Kidney tubule cell (primary cell): ENCODE data around the gene LPCAT3.

Experiments used
- DNase-seq: peaks from one replicate; pipeline ENCODE4 v3.0.0-alpha.2; 2018; ENCODE audit warnings: low spot score

Gene LPCAT3

DNA sequence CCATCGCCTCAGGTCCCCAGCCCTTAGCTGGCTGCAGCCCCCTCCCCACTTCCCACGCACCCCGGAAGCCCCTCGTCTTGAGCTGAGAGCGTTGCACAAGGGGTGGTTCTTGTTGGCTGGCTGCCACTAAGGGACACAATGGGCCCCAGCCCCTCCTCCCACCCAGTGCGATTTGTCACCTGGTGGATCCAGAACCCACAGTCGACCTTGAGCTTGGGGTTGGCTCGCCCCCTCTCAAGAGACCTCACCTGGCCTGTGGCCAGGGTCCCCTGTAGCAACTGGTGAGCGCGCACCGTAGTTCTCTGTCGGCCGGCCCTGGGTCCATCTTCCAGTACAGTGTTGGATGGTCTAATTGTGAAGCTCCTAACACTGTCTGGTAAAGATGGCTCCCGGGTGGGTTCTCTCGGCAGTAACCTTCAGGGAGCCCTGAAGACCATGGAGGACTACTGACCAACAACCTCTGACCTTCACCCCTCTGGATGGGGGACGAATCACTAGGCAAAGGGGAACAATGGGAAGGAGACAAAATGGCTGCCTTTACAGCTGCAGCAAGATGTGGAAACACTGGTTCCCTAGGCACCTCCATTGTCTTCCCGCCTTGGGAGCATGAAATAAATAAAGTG, 54.4 kb downstream of the LPCAT3 start:
- DNase-seq, result no peak

DNA sequence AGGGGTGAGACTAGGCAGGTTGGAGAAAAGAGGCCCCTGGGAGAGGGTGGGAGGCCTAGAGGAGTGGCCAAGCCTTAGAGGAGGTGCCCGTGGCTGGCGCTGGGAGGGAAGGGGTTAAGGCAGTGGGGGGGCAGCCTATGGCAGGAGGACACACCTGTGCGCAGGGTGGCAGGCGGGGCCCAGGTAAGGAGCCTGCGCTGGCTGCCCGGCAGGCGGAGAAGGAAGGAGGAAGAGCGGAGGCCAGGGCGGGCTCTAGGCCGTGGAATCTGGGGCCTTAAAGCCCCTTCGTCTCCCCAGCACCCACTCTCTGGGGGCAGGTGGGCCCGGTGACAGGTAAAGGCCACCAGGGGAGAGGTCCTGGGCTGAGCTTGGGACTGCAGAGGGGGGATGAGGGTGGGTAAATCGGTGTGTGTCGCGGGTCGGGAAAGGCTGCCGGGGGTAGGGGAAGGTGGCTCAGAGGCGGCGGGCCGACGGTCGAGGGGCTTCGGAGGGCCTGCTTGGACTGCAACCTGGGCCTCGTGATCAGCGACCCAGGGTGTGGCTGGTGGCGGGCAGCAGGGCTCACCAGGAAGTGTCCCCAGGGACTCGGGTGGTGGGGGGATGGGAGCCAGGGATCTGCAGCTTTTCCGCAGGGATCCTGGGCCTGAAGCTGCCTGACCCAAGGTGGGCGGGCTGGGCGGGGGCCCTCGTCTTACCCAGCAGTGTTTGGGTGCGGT, 55.1 kb downstream of the LPCAT3 start:
- peak; percentile 59 for DNase-seq

DNA sequence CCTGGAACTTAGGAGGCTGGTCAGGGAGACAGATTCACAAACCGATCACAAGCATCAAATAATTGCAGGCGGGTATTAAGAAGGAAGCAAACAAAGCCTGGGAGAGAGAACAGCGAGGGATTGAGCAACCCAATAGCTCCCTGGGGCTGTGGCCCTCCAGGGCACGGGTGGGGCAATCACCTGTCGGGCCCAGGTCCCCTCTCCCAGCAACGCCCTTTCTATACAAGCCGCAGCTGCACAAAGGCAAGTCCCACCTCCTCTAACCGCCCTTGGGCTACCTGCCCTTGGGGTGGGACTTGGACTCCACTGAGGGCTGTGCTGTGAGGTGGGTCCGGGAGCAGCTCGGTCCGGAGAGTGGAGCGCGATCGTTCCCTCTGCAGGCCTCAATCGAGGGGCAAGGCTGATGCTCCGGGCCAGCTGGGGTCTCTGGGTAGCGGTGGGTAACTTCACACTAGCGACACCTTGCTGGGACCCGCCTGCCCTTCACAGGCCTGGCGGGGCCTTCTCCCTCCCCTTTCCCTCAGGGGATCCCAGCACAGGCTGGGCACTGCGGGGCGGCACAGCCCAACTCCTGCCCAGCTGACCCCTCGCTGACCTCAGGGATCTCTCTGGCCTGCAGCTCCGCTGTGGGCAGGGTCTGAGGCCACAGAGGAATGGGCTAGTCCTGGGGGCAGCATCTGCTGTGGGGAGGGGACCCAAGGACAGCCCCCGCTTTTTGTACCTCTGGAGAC, 55.8 kb downstream of the LPCAT3 start:
- no peak for DNase-seq

DNA sequence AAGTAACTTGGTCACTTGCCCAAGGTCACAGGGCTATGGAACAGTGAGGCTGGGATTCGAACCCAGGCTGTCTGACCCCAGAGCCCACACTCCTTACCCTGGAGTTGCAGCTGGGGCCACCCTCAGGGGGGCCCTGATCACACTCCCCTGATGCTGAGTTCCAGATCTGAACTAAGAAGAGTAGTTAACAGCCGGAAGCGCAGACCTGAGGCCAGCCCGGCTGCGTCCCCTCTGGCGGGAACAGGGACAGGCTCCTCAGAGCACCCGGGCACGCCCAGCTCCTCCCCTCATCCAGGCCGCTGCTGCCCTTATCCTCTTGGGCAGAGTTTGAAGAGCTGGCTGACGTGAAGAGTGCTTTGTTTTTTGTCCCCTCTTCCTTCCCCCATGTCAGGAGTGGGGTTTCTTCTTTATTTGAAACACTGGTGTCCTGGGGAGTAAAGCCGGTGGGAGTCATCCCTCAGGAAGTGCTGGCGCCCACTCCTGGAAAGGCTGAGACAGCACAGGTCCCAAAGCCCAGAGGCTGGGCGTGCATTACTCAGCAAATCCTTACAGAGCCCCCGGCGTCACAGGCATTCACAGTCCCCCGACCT, 56.5 kb downstream of the LPCAT3 start:
- DNase-seq, result peak; percentile 59

DNA sequence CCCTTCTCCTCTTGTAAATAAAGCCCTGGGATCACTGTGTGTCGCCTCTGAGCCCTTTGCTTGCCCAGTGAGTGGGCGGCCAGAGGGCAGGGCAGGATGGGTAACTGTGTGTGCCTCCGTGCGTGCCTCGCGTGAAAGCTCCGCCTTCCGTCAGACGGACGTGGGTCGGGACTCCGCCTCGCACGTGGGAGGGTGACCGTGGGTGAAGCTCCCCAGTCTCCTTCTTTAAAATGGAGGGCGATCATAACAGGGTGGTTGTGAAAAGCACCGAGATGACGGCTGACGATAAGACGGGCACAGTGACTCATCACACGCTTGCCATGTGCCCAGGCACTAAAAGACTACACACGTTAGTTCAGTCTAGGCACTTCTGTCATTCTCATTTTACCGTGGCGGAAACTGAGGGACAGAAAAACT, 57.0 kb downstream of the LPCAT3 start:
- DNase-seq, result no peak

DNA sequence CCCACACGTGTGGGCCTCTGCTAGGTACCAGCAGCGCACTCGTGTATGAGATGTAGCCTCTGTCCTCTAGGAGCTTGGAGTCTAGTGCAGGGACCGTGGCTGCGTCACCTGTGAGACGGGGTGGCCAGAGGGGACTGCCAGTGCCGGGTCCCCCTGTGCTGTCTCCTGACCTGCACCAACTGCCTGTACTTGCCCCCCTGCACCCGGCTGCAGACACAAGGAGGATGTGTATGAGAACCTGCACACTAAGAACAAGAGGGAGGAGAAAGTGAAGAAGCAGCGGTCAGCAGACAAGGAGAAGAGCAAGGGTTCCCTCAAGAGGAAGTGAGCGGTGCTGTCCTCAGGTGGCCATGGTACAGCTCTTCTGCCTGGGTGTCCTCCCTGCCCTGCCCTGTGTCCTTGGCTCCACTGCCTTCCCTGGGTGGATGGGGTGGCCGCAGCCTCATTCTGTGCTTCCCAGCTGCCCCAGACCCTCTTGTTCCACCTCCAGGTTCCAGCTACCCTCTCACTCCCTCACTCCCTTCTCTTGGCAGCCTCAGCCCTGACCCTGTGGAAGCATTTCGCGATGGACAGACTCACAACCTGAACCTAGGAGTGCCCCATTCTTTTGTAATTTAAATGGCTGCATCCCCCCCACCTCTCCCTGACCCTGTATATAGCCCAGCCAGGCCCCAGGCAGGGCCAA, 57.5 kb downstream of the LPCAT3 start:
- DNase-seq, result no peak

DNA sequence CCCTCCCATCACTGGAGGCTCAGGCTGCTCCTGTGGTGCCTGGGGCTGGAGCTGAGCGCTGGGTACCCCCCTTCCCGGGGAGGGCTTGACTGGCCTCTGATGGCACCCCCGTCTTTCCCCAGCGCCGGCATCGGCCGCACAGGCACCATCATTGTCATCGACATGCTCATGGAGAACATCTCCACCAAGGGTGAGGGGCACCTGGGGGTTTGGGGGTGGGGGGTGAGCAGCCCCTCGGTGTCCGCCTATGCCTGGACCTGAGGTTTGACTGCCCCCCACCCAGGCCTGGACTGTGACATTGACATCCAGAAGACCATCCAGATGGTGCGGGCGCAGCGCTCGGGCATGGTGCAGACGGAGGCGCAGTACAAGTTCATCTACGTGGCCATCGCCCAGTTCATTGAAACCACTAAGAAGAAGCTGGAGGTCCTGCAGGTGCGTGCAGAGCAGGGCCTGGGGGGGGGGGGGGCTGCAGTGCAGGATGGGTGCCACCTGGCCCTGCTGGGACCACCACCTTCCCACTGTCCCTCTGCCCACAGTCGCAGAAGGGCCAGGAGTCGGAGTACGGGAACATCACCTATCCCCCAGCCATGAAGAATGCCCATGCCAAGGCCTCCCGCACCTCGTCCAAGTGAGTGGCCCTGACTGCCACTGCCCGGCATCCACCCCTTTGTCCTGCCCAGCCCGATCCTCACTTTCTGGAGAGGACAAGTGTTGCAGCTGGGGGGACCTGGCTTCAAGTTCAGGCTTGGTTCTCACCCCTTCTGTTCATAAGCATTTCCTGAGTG, 58.3 kb downstream of the LPCAT3 start:
- no peak for DNase-seq

DNA sequence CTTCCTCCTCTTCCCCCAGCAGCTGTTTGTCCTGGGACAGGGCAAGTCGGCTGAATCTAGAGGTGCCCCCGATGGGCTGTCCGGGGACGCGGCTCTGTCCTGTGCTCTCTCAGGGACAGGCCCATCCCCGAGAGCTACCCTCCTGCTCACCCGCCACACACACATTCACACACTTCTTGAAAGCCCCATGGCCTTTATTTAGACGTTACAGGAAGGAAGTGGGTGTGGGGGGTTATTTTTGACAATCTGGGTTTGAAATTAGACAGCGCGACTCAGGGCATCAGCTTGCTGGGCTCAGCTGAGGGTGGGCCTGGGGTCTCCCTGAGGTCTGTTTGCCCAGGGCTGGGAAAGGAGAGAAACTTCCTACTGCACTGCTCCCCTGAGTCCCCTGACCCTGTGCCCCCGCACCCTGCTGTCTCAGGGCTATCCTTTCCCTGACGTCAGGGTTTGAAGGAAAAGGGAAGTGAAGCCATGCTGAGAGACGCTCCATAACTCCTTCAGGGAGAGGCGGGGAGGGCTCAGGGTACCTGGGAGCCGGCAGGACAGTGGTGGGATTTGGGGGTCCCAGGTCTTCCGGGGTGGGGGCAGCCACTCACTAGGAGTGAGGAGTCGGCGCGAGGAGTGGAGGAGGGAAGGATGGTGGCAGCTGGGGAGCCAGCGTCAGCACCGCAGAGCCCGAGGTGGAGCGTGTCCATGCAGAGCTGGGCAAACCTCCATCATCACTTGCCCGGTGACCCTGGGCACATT, 59.0 kb downstream of the LPCAT3 start:
- DNase-seq, result no peak

DNA sequence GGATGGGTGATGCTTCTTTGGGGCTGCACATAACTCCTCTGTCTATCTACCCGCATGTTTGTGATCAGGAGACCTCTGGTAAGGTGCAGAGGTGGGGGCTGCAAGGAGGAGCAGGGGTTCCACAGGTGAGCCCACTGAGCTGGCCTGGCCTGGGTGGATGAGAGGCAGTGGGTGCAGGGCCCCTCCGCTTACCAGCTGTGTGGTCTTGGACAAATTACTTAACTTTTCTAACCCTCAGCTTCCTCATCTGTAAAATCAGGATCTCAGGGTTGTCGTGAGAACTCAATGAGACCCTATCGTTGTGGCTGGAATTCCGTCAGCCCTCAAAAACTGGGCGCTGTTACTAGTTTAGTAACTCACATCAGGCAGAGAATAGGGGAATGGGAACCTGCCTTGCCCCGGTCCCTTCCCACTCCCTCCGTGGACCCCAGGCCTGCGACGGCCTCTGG, 59.6 kb downstream of the LPCAT3 start:
- no peak for DNase-seq

DNA sequence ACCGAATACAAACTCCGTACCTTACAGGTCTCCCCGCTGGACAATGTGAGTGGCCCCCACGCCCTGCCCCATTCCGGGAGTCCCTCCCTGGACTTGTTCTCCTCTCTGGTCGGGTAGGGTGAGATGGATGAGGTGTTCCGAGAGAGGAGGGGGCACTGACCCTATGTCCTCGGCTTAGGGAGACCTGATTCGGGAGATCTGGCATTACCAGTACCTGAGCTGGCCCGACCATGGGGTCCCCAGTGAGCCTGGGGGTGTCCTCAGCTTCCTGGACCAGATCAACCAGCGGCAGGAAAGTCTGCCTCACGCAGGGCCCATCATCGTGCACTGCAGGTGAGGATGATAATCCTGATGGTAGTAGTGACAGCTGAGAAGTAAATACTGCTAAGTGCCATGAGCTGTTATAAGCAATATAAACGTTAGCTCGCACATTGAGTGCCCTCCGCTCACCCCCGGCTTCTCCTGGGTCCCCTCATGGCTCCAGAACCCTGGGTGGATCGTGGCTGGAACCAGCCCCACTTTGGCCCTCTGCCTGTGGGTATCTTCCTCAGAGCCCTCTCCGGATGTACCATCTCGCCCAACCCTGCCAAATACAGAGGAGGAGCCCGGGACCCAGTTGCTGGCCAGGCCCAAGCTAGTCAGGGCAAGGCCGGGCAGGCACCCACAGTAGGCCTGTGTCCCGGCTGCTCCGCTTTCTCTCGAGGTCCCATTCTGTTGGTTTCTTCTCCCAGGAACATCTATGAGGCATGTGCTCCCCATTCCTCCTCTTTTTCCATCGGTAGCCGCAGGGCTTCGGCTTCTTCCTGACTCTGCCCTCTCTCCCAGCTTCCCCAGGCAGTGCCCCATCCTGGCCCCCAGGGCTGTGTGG, 60.3 kb downstream of the LPCAT3 start:
- no peak for DNase-seq

DNA sequence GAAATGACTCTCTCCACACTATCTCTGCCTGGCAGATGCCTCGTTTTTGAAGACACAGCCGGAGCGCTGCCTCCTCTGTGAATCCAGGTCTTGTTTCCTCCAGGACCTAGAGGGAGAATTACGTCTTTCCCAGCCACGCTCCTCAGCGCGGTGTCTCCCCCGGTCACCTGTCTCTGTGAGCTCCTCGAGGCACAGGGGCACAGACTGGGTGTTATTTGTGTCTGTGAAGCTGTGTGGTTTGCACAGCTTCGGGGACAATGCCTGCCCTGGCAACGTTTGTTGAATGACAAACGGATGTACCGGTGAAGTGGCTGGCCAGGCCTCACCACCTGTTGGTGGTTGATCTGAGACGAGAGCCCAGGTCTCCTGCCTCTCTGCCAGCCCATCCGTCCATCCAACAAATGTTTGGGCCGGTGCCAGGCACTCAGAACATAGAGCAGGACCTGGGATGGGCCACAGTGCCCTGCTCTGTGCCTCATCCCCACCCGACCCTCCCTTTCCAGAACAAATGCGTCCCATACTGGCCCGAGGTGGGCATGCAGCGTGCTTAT, 61.0 kb downstream of the LPCAT3 start:
- no peak for DNase-seq

DNA sequence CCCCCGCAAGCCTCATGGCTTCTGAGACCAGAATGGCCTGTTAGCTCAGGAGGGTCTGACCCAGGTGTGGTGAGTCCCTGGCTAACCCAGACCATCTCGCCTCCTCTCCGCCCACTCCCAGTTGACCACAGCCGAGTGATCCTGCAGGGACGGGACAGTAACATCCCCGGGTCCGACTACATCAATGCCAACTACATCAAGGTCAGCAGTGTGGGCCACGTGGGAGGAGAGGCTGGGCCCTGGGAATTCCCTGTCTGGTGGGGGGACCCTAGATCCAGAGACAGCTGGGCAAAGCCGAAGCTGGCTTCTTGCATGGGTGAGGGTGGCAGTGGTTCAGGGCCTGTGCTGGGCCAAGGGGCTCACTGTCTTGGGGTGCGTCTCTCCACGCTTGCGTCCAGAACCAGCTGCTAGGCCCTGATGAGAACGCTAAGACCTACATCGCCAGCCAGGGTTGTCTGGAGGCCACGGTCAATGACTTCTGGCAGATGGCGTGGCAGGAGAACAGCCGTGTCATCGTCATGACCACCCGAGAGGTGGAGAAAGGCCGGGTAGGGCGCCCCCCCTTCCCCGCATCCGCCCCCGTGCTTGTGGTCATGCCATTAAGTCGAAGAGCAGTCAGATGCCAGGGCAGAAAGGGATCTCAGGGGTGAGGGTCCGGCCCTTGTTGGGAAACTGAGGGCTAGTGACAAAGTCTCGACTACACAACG, 62.1 kb downstream of the LPCAT3 start:
- DNase-seq, result no peak

DNA sequence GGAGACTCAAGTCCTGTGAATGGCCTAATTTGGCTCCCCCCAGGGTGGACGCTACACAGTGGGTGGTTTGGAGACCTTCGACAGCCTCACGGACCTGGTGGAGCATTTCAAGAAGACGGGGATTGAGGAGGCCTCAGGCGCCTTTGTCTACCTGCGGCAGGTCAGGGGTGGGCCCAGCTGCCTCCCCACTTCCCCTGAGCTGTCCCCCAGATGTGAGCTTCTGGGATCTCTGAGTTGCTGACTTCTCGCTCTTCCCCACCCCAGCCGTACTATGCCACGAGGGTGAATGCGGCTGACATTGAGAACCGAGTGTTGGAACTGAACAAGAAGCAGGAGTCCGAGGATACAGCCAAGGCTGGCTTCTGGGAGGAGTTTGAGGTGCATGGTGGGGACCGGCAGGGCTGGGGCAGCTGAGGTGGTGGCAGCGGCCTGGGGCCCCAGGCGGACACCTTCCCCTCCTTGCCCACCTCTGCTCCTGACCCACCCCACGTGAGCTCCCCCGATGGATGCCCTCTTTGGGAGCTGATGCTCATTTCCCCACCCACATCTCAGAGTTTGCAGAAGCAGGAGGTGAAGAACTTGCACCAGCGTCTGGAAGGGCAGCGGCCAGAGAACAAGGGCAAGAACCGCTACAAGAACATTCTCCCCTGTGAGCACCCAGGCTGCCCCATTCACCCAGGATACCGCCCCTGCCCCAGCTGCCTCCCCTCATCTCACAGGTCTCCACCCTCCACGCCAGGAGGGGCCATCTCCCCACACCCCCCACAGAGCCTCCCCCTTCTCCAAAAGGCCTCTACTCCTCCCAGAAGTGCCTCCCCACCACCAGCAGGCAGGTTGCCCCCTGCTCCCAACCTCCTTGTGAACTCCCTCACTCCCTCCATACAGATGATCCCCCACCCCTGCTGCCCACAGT, 62.9 kb downstream of the LPCAT3 start:
- DNase-seq, result no peak

DNA sequence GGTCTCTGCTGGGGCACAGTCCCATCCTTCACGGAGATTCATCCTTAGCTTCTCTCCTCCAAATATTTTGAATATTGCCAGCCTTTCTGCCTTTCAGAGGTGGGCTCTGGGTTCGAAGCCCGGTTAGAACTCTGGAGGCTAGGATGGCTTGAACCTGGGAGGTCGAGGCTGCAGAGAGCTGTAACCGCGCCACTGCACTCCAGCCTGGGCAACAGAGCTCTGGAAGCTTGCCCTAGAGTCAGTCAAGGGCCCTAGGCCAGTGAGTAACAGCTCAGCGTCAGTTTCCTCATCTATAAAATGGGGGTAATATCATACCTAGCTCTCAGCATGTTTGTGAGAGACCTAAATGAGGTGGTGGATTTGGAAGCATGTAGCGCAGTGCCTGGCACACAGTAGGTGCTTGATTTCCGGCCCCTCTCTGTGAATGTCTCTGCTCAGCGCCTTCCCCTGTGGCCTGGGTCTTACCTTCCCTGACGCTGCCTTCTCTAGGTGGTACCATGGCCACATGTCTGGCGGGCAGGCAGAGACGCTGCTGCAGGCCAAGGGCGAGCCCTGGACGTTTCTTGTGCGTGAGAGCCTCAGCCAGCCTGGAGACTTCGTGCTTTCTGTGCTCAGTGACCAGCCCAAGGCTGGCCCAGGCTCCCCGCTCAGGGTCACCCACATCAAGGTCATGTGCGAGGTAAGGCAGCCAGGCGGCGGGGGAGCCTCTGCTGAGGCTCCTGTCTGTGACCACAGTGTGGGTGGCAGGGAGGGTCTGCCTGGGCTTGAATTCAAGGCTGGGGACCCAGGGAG, 63.8 kb downstream of the LPCAT3 start:
- DNase-seq, result no peak

DNA sequence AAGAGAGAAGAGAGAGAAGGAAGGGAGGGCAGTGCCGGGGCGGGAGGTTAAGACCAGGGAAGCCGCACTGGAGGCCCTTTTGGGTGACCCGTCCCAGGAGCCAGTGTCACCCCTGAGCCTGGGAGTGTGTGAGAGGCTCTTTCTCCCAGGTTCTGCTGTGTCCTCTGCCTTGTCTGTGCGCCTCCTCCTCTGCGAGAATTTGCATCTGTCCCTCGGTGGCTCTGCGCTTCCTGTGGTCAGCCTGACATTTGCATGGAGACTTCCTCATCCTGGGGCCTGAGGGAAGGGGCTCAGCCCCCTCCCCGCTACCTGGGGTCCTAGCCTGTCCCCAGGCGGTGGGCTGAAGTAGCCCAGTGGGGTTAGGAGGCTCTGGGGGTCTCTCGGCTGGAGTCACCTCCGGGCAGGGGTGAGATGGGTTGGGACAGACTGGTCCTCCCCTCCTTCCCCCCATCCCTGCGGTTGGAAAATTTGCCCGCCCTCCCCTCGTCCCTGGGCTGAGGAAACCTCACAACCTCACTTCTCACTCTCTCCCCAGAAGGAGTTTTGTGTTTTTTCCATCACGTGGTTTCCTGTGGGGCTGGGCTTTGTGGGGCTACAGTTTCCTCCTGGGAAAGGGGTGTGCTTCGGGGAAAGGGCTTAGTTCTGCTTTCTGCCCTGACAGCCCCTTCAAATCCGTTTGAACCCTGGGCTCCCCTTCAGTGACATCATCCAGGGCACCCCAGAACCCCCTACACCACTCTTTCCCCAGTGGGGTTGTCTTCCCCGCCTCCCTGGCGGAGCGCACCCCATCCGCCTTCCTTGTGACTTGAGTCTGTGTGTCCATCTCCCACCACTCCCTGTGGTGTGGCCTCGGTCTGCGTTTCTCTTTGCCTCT, 64.6 kb downstream of the LPCAT3 start:
- DNase-seq, result no peak
